HEK293T (cell line): Measurements from ENCODE around the gene OPCML.

Source experiments
- BHLHE40 ChIP-seq: fragments of 450-650 bp; IDR thresholded peaks from 2 replicates; pipeline ENCODE4 v1.6.1; 2016; ENCODE audit warnings: mild to moderate bottlenecking, moderate library complexity, borderline replicate concordance
- FOXA1 ChIP-seq: fragments of 450-650 bp; IDR thresholded peaks from 2 replicates; pipeline ENCODE4 v1.6.1; 2016; ENCODE audit warnings: mild to moderate bottlenecking
- FOXK2 ChIP-seq: fragments of 450-650 bp; IDR thresholded peaks from 2 replicates; pipeline ENCODE4 v1.6.1; 2016; ENCODE audit warnings: mild to moderate bottlenecking
- FOXM1 ChIP-seq: fragments of 450-650 bp; IDR thresholded peaks from 2 replicates; pipeline ENCODE4 v1.6.1; 2017; ENCODE audit warnings: mild to moderate bottlenecking, borderline replicate concordance
- HDGF ChIP-seq: fragments of 450-650 bp; IDR thresholded peaks from 2 replicates; pipeline ENCODE4 v1.6.1; 2017; ENCODE audit warnings: antibody characterized with exemption, borderline replicate concordance
- L3MBTL2 ChIP-seq: fragments of 450-650 bp; conservative IDR thresholded peaks from 2 replicates; pipeline ENCODE4 v1.6.1; 2016; ENCODE audit warnings: mild to moderate bottlenecking
- LEF1 ChIP-seq: fragments of 450-650 bp; IDR thresholded peaks from 2 replicates; pipeline ENCODE4 v1.6.1; 2017; ENCODE audit warnings: mild to moderate bottlenecking, borderline replicate concordance
- NFRKB ChIP-seq: fragments of 450-650 bp; IDR thresholded peaks from 2 replicates; pipeline ENCODE4 v1.6.1; 2016; ENCODE audit warnings: mild to moderate bottlenecking, moderate library complexity
- SP1 ChIP-seq: fragments of 450-650 bp; IDR thresholded peaks from 2 replicates; pipeline ENCODE4 v1.6.1; 2017
- SUZ12 ChIP-seq: fragments of 450-650 bp; IDR thresholded peaks from 2 replicates; pipeline ENCODE4 v1.6.1; 2016; ENCODE audit warnings: mild to moderate bottlenecking
- TARDBP ChIP-seq: fragments of 450-650 bp; IDR thresholded peaks from 2 replicates; pipeline ENCODE4 v1.6.1; 2016
- ZNF384 ChIP-seq: fragments of 450-650 bp; IDR thresholded peaks from 2 replicates; pipeline ENCODE4 v1.6.1; 2016
- TF ChIP-seq, protein P1 (sequence below): fragments of 450-650 bp; IDR thresholded peaks from 2 replicates; pipeline ENCODE4 v1.6.1; 2016

DNA sequence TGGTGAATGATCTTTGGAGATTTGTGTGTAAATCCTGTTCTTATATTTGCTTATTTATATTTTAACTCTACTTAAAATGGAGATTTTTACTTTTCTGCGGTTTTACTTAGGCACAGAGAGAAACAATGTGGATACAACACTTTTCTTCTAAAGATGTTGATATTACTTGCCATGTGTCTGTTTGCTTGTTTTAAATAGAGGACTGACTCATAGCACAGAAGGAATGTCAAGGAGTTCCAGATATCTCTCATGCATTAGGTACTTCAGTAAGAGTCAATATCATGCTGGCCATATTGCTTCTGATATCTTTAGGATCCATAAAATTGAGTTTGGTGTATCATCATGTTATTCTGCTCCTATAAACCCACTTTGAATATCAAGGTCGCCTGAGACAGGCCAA is 395.0 kb downstream of the OPCML start:
- TF ChIP-seq TARDBP (no peak), FOXK2 (no peak), SUZ12 (no peak), HDGF (no peak), FOXM1 (no peak), BHLHE40 (no peak), ZNF384 (no peak), SP1 (no peak), FOXA1 (no peak), NFRKB (no peak), LEF1 (no peak), L3MBTL2 (no peak)
- TF ChIP-seq, protein P1, sequence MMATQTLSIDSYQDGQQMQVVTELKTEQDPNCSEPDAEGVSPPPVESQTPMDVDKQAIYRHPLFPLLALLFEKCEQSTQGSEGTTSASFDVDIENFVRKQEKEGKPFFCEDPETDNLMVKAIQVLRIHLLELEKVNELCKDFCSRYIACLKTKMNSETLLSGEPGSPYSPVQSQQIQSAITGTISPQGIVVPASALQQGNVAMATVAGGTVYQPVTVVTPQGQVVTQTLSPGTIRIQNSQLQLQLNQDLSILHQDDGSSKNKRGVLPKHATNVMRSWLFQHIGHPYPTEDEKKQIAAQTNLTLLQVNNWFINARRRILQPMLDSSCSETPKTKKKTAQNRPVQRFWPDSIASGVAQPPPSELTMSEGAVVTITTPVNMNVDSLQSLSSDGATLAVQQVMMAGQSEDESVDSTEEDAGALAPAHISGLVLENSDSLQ: no peak
